ENCODE results near the gene PPP4C. TPM values are rescaled to one million over a fixed set of nuclear protein-coding genes. Genes with fewer than 3 reads are reported as not detected.

PPP4C gene
- total RNA-seq, 1 experiment from 2014 or later = 165 TPM

DNA sequence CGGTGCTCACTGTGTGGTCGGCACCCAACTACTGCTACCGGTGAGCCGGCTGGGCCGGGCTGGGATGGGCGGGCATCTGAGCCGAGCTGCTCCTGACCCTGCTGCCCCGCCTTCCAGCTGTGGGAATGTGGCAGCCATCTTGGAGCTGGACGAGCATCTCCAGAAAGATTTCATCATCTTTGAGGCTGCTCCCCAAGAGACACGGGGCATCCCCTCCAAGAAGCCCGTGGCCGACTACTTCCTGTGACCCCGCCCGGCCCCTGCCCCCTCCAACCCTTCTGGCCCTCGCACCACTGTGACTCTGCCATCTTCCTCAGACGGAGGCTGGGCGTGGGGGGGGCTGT lies 9.0 kb downstream of the PPP4C start:
- Histone ChIP-seq H3K4me3 (replicated peaks in 1 of 2; ENCODE audit: low read depth in 1 of 2, low read length in 2 of 2) (no peak overlapping the region), H3K27me3 (ENCODE audit: insufficient read depth, low read length) (no peaks in the 10 kb centered on the region), H3K9me3 (ENCODE audit: control insufficient read depth in 1 of 2, insufficient read depth in 1 of 2, low read depth in 1 of 2, low read length in 2 of 2) (no peaks in the 10 kb centered on the region), H3K36me3 (ENCODE audit: control insufficient read depth in 1 of 2, insufficient read depth in 2 of 2, low read length in 2 of 2) (peaks cover 30 to 43% of the 10 kb centered on the region in 2 experiments; a peak in 3 of 4 replicates), H3K9ac (ENCODE audit: low read length) (no peak overlapping the region), H3K27ac (ENCODE audit: low read depth, low read length) (no peak overlapping the region), H3K4me1 (ENCODE audit: control insufficient read depth in 1 of 2, insufficient read depth in 2 of 2, low read length in 2 of 2) (peaks cover 0 to 14% of the 10 kb centered on the region in 2 experiments; a peak in 2 of 4 replicates), H3K4me2 (ENCODE audit: low read length) (no peak overlapping the region), H4K20me1 (ENCODE audit: insufficient read depth) (no peaks in the 10 kb centered on the region), H3K9me2 (ENCODE audit: insufficient read depth) (no peaks in the 10 kb centered on the region), H3K79me2 (ENCODE audit: insufficient read depth, low read length) (peaks cover 14% of the 10 kb centered on the region), H2AFZ (ENCODE audit: low read depth, low read length, poor library complexity, severe bottlenecking) (no peak overlapping the region)
- ChIA-PET RAD21 (ENCODE audit: low non-redundant PET in 1 of 2, low total read pairs in 2 of 2, uncharacterized antibody in 2 of 2, unreplicated experiment in 2 of 2) (no interaction called here), POLR2A (no interaction called here), CTCF (no interaction called here)
- no peak for DNase-seq (ENCODE audit: low read depth, low spot score)
- BruUV-seq (replicated peaks) = no TSS peak
- TF ChIP-seq, protein P1, sequence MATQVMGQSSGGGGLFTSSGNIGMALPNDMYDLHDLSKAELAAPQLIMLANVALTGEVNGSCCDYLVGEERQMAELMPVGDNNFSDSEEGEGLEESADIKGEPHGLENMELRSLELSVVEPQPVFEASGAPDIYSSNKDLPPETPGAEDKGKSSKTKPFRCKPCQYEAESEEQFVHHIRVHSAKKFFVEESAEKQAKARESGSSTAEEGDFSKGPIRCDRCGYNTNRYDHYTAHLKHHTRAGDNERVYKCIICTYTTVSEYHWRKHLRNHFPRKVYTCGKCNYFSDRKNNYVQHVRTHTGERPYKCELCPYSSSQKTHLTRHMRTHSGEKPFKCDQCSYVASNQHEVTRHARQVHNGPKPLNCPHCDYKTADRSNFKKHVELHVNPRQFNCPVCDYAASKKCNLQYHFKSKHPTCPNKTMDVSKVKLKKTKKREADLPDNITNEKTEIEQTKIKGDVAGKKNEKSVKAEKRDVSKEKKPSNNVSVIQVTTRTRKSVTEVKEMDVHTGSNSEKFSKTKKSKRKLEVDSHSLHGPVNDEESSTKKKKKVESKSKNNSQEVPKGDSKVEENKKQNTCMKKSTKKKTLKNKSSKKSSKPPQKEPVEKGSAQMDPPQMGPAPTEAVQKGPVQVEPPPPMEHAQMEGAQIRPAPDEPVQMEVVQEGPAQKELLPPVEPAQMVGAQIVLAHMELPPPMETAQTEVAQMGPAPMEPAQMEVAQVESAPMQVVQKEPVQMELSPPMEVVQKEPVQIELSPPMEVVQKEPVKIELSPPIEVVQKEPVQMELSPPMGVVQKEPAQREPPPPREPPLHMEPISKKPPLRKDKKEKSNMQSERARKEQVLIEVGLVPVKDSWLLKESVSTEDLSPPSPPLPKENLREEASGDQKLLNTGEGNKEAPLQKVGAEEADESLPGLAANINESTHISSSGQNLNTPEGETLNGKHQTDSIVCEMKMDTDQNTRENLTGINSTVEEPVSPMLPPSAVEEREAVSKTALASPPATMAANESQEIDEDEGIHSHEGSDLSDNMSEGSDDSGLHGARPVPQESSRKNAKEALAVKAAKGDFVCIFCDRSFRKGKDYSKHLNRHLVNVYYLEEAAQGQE (IDR thresholded peaks at IDR 0.05; ENCODE audit: low read depth) = no peak
- TF ChIP-seq EZH2 (IDR thresholded peaks at IDR 0.05) (no peak), CBX3 (IDR thresholded peaks at IDR 0.05; ENCODE audit: low read depth) (no peak), ELF1 (IDR thresholded peaks at IDR 0.05; ENCODE audit: borderline replicate concordance, low read depth) (no peak), CTCF (IDR thresholded peaks at IDR 0.05 in 2 of 3, conservative IDR thresholded peaks at IDR 0.05 in 1 of 3; ENCODE audit: borderline replicate concordance in 1 of 3, insufficient read depth in 1 of 3, low read depth in 2 of 3, low read length in 2 of 3) (no peak), SRF (IDR thresholded peaks at IDR 0.05; ENCODE audit: low read depth) (no peak), YY1 (IDR thresholded peaks at IDR 0.05; ENCODE audit: extremely low read depth, insufficient replicate concordance, low read depth, low read length) (no peak), CEBPB (IDR thresholded peaks at IDR 0.05; ENCODE audit: low read depth) (no peak), ZFX (IDR thresholded peaks at IDR 0.05) (no peak), POLR2AphosphoS5 (IDR thresholded peaks at IDR 0.05; ENCODE audit: low read depth, low read length) (no peak)
- TF ChIP-seq, protein P2, sequence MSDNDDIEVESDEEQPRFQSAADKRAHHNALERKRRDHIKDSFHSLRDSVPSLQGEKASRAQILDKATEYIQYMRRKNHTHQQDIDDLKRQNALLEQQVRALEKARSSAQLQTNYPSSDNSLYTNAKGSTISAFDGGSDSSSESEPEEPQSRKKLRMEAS (IDR thresholded peaks at IDR 0.05) = no peak
- no peak for ATAC-seq
- intact Hi-C loops (cut with micrococcal nuclease) = no loop called here
